ENCODE data around the gene TRPM3. TPM values are rescaled to one million over a fixed set of nuclear protein-coding genes. Genes with fewer than 3 reads are reported as not detected.

The TRPM3 gene
- total and polyA plus RNA-seq, 2 of the 8 experiments (the other 6 are each of a cell fraction or from before 2014, with no cell fraction given), result 2.4 to 10.9 TPM

DNA sequence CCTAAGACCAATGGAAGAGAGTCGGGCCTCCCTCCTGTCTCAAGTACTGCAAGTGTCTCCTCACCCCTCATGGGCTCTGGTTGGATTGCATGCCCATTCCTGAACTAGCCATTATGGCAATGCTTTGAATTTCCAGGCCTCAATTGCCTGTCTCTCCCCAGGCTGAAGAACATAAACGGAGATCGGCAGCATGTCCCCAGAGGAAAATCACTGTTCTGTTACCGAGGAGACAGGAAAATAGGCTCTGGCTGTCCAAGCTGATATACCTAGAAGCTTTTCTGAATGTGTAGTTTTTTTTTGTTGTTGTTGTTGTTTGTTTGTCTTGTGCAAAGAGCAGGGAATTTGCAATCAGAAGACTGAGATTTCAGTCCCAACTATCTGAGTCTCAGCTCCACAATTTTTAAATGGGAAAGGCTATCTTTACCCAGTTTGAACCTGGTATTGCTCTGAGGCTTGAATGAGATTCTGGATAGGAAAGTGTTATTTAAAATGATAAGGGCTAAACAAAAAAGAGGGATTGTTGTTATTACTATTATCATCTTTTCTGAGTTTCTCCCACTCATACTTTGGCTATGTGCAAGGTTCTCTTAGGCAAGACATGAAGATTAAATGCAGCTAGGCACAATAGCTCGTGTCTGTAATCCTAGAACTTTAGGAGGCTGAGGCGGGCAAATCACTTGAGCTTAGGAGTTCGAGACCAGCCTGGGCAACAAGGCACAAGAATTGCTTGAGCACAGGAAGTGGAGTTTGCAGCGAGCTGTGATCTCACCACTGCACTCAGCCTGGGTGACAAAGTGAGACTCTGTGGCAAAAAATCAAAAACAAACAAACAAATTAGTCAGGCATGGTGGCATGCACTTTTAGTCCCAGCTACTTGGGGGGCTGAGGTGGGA, 629.7 kb downstream of the TRPM3 start (continued):
- TF ChIP-seq, protein P1, sequence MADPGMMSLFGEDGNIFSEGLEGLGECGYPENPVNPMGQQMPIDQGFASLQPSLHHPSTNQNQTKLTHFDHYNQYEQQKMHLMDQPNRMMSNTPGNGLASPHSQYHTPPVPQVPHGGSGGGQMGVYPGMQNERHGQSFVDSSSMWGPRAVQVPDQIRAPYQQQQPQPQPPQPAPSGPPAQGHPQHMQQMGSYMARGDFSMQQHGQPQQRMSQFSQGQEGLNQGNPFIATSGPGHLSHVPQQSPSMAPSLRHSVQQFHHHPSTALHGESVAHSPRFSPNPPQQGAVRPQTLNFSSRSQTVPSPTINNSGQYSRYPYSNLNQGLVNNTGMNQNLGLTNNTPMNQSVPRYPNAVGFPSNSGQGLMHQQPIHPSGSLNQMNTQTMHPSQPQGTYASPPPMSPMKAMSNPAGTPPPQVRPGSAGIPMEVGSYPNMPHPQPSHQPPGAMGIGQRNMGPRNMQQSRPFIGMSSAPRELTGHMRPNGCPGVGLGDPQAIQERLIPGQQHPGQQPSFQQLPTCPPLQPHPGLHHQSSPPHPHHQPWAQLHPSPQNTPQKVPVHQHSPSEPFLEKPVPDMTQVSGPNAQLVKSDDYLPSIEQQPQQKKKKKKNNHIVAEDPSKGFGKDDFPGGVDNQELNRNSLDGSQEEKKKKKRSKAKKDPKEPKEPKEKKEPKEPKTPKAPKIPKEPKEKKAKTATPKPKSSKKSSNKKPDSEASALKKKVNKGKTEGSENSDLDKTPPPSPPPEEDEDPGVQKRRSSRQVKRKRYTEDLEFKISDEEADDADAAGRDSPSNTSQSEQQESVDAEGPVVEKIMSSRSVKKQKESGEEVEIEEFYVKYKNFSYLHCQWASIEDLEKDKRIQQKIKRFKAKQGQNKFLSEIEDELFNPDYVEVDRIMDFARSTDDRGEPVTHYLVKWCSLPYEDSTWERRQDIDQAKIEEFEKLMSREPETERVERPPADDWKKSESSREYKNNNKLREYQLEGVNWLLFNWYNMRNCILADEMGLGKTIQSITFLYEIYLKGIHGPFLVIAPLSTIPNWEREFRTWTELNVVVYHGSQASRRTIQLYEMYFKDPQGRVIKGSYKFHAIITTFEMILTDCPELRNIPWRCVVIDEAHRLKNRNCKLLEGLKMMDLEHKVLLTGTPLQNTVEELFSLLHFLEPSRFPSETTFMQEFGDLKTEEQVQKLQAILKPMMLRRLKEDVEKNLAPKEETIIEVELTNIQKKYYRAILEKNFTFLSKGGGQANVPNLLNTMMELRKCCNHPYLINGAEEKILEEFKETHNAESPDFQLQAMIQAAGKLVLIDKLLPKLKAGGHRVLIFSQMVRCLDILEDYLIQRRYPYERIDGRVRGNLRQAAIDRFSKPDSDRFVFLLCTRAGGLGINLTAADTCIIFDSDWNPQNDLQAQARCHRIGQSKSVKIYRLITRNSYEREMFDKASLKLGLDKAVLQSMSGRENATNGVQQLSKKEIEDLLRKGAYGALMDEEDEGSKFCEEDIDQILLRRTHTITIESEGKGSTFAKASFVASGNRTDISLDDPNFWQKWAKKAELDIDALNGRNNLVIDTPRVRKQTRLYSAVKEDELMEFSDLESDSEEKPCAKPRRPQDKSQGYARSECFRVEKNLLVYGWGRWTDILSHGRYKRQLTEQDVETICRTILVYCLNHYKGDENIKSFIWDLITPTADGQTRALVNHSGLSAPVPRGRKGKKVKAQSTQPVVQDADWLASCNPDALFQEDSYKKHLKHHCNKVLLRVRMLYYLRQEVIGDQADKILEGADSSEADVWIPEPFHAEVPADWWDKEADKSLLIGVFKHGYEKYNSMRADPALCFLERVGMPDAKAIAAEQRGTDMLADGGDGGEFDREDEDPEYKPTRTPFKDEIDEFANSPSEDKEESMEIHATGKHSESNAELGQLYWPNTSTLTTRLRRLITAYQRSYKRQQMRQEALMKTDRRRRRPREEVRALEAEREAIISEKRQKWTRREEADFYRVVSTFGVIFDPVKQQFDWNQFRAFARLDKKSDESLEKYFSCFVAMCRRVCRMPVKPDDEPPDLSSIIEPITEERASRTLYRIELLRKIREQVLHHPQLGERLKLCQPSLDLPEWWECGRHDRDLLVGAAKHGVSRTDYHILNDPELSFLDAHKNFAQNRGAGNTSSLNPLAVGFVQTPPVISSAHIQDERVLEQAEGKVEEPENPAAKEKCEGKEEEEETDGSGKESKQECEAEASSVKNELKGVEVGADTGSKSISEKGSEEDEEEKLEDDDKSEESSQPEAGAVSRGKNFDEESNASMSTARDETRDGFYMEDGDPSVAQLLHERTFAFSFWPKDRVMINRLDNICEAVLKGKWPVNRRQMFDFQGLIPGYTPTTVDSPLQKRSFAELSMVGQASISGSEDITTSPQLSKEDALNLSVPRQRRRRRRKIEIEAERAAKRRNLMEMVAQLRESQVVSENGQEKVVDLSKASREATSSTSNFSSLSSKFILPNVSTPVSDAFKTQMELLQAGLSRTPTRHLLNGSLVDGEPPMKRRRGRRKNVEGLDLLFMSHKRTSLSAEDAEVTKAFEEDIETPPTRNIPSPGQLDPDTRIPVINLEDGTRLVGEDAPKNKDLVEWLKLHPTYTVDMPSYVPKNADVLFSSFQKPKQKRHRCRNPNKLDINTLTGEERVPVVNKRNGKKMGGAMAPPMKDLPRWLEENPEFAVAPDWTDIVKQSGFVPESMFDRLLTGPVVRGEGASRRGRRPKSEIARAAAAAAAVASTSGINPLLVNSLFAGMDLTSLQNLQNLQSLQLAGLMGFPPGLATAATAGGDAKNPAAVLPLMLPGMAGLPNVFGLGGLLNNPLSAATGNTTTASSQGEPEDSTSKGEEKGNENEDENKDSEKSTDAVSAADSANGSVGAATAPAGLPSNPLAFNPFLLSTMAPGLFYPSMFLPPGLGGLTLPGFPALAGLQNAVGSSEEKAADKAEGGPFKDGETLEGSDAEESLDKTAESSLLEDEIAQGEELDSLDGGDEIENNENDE (IDR thresholded peaks at IDR 0.05; ENCODE audit: insufficient replicate concordance, low read length), result no peak
- TF ChIP-seq SIX5 (IDR thresholded peaks at IDR 0.05; ENCODE audit: low read depth, low read length) (no peak), BRCA1 (IDR thresholded peaks at IDR 0.05; ENCODE audit: low read depth, low read length) (no peak), CTBP2 (IDR thresholded peaks at IDR 0.05; ENCODE audit: borderline replicate concordance, insufficient read depth, insufficient read length, low read length) (no peak), RXRA (IDR thresholded peaks at IDR 0.05; ENCODE audit: insufficient read depth, low read depth, low read length) (no peak), BACH1 (IDR thresholded peaks at IDR 0.05; ENCODE audit: low read length) (no peak), TEAD4 (IDR thresholded peaks at IDR 0.05; ENCODE audit: low read depth, low read length) (no peak), RAD21 (IDR thresholded peaks at IDR 0.05 in 1 of 2, conservative IDR thresholded peaks at IDR 0.05 in 1 of 2; ENCODE audit: low read depth in 2 of 2, low read length in 2 of 2) (no peak)

Measured in H1 (cell line).